Measurements from ENCODE around the gene ZC3H18.

The ZC3H18 gene

GRCh38 chr16:88552166-88552565 is 18.0 kb upstream of the ZC3H18 start:
- no peak for DNase-seq

- DNase-seq: no peak
Observed at GRCh38 chr16:88552815-88553214, 17.4 kb upstream of the ZC3H18 start.

- DNase-seq: no peak
Observed at GRCh38 chr16:88553739-88554138, 16.5 kb upstream of the ZC3H18 start.

GRCh38 chr16:88554711-88555264 is 15.4 kb upstream of the ZC3H18 start:
- DNase-seq: no peak

GRCh38 chr16:88556294-88556988 is 13.8 kb upstream of the ZC3H18 start:
- DNase-seq: no peak

- DNase-seq: peak; percentile 71
Observed at GRCh38 chr16:88558457-88559442, 11.5 kb upstream of the ZC3H18 start.

- no peak for DNase-seq
Observed at GRCh38 chr16:88560714-88561484, 9.3 kb upstream of the ZC3H18 start.

GRCh38 chr16:88561485-88562359 is 8.5 kb upstream of the ZC3H18 start:
- peak; percentile 39 for DNase-seq

- no peak for DNase-seq
Observed at GRCh38 chr16:88566158-88566557, 4.0 kb upstream of the ZC3H18 start.

- DNase-seq: no peak
Observed at GRCh38 chr16:88568710-88569613, 1.2 kb upstream of the ZC3H18 start.

- DNase-seq: no peak
Observed at GRCh38 chr16:88569614-88569984, 604 bp upstream of the ZC3H18 start.

GRCh38 chr16:88570691-88571092 is 489 bp downstream of the ZC3H18 start:
- no peak for DNase-seq

GRCh38 chr16:88575251-88575650 is 5.0 kb downstream of the ZC3H18 start:
- no peak for DNase-seq

- DNase-seq: no peak
Observed at GRCh38 chr16:88576307-88576706, 6.1 kb downstream of the ZC3H18 start.

- DNase-seq: no peak
Observed at GRCh38 chr16:88577166-88577565, 7.0 kb downstream of the ZC3H18 start.

GRCh38 chr16:88578446-88579313 is 8.5 kb downstream of the ZC3H18 start:
- DNase-seq: no peak

GRCh38 chr16:88580371-88580770 is 10.2 kb downstream of the ZC3H18 start:
- DNase-seq: no peak

GRCh38 chr16:88581033-88581432 is 10.8 kb downstream of the ZC3H18 start:
- no peak for DNase-seq

GRCh38 chr16:88582912-88583575 is 12.8 kb downstream of the ZC3H18 start:
- no peak for DNase-seq

All from NCI-H146 (cell line).